HG02642 (cell line): Measurements from ENCODE around the gene HERC4.
"Not testable (repeated sequence)": the region's sequence is repeated elsewhere in the genome, so short reads cannot be mapped to it uniquely, and the experiment has no call there.

Experiments used
- ATAC-seq: cut with Tn5 transposase; IDR thresholded peaks from one replicate; pipeline ENCODE4 v1.9.1; 2021; ENCODE audit warnings: mild to moderate bottlenecking; ENCODE audit not compliant: unreplicated experiment, poor library complexity

HERC4 gene

GRCh38 chr10:68052463-68052862 lies 22.6 kb downstream of the HERC4 start:
- ATAC-seq, result no peak

GRCh38 chr10:68049289-68050078 lies 25.6 kb downstream of the HERC4 start:
- ATAC-seq, result no peak

DNA sequence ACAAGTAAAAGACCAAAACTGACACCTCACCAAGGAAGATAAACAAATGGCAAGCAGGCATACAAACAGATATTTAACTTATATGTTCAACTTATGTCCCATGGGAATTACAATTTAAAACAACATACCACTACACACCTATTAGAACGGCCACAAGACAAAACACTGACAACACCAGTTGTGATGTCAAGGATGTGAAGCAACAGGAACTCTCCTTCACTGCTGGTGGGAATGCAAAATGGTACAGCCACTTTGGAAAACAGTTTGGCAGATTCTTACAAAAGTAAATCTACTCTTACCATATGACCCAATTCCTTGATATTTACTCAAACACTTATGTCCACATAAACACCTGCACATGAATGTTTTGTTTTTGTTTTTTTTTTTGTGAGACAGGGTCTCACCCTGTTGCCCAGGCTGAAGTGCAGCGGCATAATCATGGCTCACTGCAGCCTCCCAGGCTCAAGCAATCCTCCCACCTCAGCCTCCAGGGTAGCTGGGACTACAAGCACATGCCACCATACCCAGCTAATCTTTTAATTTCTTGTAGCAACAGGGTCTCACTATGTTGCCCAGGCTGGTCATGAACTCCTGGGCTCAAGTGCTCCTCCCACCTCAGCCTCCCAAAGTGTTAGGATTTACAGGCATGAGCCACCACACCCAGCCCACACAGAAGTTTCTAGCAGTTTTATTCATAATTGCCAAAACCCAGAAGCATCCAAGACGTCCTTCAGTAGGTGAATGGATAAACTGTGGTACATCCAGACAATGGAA lies 27.3 kb downstream of the HERC4 start:
- ATAC-seq, result no peak

DNA sequence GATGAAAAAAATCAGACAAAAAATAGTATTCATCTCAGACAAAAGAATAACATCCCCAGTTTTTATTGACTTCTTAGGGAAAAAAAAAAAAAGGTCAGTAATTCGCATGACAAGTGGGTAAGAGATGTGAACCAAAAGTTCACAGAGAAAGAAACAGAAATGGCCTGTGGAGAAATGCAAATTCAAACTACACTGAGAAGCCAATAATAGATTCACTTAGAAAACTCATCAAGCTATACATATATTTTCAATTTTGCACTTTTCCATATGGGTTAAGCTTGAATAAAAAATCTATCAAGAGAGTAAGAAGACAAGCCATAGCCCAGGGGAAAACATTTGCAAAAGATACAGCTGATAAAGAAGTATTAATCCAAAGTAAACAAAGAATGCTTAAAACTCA lies 28.0 kb downstream of the HERC4 start:
- peak; percentile 44 for ATAC-seq

DNA sequence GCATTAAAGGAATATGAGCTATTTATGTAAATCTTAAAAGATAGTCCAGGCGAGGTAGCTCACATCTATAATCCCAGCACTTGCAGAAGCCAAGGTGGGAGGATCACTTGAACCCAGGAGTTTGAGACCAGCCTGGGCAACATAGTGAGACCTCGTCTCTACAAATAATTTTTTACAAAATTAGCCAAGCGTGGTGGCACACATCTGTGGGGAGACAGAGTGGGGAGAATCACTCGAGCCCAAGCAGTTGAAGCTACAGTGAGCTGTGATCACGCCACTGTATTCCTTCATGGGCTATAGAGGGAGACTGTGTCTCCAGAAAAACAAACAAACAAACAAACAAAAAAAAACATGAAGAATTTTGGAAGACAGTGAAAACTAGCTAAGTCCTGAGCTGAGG lies 28.4 kb downstream of the HERC4 start:
- peak; percentile 48 for ATAC-seq

- no peak for ATAC-seq
Observed at GRCh38 chr10:68043030-68043429, 32.1 kb downstream of the HERC4 start.

DNA sequence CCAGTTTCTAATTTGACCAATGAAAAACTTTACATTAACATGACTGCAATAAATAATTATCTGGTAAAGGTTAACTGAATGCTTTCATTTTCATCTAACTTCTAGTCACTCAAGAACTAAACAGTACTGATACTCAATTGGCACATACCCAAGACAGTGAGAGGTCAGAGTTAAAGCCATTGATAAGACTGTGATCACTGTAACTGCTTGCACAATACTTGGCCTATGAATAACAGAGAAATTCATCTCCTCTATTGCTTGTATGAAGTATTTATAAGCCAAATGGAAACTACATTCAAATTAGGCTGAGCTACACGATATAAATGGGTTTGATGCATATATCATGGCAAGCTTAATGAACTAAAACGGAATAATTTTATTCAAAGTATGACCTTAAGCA lies 43.0 kb downstream of the HERC4 start:
- no peak for ATAC-seq

GRCh38 chr10:68027429-68027828 lies 47.7 kb downstream of the HERC4 start:
- ATAC-seq, result no peak

DNA sequence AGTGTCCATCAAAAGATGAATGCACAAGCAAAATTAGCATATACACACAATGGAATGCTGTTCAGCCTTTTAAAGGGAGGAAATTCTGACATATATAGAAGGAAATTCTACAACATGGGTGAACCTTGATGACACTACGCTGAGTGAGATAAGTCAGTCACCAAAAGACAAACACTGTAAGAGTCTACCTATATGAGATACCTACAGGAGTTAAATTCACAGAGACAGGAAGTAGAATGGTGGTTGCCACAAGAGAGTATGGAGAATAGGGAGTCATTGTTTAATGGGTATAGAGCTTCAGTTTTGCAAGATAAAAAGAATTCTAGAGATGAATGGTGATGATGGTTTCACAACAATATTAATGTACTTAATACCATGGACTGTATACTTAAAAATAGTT lies 51.8 kb downstream of the HERC4 start:
- ATAC-seq, result no peak

GRCh38 chr10:68022324-68022723 lies 52.8 kb downstream of the HERC4 start:
- ATAC-seq, result not testable (repeated sequence)

- not testable (repeated sequence) for ATAC-seq
Observed at GRCh38 chr10:68016519-68016918, 58.6 kb downstream of the HERC4 start.

GRCh38 chr10:68010426-68010940 lies 64.6 kb downstream of the HERC4 start:
- ATAC-seq, result no peak

DNA sequence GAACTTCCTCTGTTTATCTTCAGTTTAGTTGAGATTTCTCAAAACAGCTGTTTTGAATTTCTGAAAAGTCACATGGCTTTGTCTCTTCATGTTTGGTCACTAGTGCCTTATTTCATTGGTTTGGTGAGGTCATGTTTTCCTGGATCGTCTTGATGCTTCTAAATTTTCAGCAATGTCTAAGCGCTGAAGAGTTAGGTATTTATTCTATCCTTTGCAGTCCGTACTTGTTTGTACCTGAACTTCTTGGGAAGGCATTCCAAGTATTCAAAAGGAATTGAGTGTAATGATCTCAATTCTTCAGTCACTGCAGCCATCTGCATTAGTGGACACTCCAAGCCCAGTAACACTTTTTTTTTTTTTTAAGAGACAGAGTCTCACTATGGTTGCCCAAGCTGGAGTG lies 67.7 kb downstream of the HERC4 start:
- no peak for ATAC-seq

GRCh38 chr10:68001539-68001938 lies 73.5 kb downstream of the HERC4 start:
- no peak for ATAC-seq

- ATAC-seq, result no peak
Observed at GRCh38 chr10:68001000-68001399, 74.1 kb downstream of the HERC4 start.

GRCh38 chr10:67990093-67990492 lies 85.0 kb downstream of the HERC4 start:
- no peak for ATAC-seq

GRCh38 chr10:67988606-67989005 lies 86.5 kb downstream of the HERC4 start:
- ATAC-seq, result no peak

- not testable (repeated sequence) for ATAC-seq
Observed at GRCh38 chr10:67982603-67983002, 92.5 kb downstream of the HERC4 start.

DNA sequence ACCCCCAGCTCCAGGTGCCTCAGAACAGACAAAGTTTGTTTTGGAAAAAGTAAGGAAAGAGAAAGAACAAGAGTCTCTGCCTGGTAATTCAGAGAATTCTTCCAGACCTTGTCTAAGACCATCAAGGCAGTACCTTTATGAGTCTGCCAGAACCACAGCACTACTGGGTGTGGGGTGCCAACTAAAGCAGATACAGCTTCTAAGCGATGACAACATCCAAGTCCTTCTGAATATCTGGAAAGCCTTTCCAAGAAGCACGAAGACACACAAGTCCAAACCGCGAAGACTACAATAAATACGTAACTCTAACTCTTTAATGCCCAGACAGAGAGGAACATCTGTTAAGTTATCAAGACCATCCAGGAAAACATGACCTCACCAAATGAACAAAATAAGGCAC lies 96.3 kb downstream of the HERC4 start:
- no peak for ATAC-seq

- no peak for ATAC-seq
Observed at GRCh38 chr10:67977251-67977650, 97.8 kb downstream of the HERC4 start.
